ENCODE results near the gene DTNB.

- no peak for TF ChIP-seq CTCF (conservative IDR thresholded peaks at IDR 0.05)
- TF ChIP-seq EZH2 (IDR thresholded peaks at IDR 0.05; ENCODE audit: low read depth) = no peak
These were observed 293.8 kb downstream of the DTNB start for GRCh38 chr2:25379535-25379934.

Data from PC-9 (cell line).